ENCODE results near the gene POLR3K.

DNA sequence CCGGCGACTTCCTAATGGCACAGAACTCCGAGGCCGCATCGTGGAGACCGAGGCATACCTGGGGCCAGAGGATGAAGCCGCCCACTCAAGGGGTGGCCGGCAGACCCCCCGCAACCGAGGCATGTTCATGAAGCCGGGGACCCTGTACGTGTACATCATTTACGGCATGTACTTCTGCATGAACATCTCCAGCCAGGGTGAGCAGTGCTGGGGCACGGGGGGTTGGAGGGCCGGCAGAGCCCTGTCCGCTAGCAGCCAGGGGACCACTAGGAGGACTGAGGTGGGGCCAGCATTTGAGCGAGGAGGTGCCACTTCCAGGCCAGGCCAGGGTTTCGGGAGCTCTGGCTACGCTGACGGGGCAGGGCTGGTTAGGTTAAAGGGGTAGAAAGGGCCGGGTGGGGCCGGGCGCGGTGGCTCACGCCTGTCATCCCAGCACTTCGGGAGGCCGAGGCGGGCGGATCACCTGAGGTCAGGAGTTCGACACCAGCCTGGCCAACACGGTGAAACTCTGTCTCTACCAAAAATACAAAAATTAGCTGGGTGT is 29.7 kb upstream of the POLR3K start:
- no peak for TF ChIP-seq GABPA (IDR thresholded peaks at IDR 0.05 in 1 of 2, conservative IDR thresholded peaks at IDR 0.05 in 1 of 2)
- TF ChIP-seq, protein P1, sequence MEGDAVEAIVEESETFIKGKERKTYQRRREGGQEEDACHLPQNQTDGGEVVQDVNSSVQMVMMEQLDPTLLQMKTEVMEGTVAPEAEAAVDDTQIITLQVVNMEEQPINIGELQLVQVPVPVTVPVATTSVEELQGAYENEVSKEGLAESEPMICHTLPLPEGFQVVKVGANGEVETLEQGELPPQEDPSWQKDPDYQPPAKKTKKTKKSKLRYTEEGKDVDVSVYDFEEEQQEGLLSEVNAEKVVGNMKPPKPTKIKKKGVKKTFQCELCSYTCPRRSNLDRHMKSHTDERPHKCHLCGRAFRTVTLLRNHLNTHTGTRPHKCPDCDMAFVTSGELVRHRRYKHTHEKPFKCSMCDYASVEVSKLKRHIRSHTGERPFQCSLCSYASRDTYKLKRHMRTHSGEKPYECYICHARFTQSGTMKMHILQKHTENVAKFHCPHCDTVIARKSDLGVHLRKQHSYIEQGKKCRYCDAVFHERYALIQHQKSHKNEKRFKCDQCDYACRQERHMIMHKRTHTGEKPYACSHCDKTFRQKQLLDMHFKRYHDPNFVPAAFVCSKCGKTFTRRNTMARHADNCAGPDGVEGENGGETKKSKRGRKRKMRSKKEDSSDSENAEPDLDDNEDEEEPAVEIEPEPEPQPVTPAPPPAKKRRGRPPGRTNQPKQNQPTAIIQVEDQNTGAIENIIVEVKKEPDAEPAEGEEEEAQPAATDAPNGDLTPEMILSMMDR (IDR thresholded peaks at IDR 0.05; ENCODE audit: low read depth, low read length, missing input control) = no peak
- no peak for TF ChIP-seq SP1 (IDR thresholded peaks at IDR 0.05)
- no peak for TF ChIP-seq RAD21 (IDR thresholded peaks at IDR 0.05)
- TF ChIP-seq, protein P2, sequence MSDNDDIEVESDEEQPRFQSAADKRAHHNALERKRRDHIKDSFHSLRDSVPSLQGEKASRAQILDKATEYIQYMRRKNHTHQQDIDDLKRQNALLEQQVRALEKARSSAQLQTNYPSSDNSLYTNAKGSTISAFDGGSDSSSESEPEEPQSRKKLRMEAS (IDR thresholded peaks at IDR 0.05) = no peak
- TF ChIP-seq EGR1 (IDR thresholded peaks at IDR 0.05; ENCODE audit: low read depth in 2 of 2) = no peak
- no peak for TF ChIP-seq HNF4A (conservative IDR thresholded peaks at IDR 0.05)
- TF ChIP-seq TAF1 (conservative IDR thresholded peaks at IDR 0.05) = no peak

All from liver (tissue), 3 donors.